ENCODE data around the gene TBC1D10B. TPM values are rescaled to one million over a fixed set of nuclear protein-coding genes. Genes with fewer than 3 reads are reported as not detected.
"Not testable (repeated sequence)": the region's sequence is repeated elsewhere in the genome, so short reads cannot be mapped to it uniquely, and the experiment has no call there.

Gene TBC1D10B
- total RNA-seq, 2 donors from 2014 or later = 27.4 to 28.8 TPM

DNA sequence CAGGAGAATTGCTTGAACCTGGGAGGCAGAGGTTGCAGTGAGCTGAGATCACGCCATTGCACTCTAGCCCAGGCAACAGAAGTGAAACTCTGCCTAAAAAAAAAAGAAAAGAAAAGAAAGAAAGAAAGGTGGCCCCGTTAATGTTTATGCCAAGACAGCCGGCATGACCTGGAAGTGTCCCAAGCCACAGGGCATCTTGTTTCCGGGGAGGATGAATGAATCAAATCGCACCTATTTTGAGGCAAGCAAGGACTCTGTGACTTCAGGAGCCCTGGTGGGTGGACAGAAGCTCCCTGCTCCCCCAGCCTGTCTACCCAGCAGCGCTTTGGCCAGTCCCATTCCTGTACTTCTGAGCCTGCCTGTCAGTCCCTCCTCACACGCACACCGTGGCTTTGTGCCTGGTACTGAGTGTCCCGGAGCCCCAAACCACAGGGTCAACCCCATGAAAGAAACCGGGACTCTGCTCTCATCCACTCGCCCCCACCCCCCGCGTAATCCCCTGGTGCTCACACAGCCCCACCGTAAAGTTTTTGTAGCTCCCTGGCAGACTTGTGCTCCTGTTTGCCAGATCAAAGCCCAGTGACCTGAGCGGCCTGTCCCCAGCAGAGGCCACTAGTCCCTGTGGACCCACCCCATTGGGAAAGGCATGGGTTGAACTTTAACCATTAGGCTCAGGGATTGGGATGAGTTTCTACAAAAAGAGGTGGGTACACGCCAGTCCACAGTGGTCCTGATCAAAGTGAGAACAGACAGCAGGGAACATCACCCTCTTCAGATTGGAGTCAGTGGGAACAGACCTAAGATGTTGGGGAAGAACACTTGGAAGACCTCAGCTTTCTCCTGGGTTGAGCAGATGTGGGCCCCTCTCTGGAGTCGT is 34.5 kb downstream of the TBC1D10B start:
- DNase-seq (no peak), ATAC-seq (no peak)
- peaks cover 15% of the 10 kb centered on the region for H3K4me1 Mint-ChIP-seq
- no peaks in the 10 kb centered on the region for H3K36me3 Mint-ChIP-seq (ENCODE audit: low read depth)
- H3K4me3 Mint-ChIP-seq = peak overlapping the region; percentile 93
- no peaks in the 10 kb centered on the region for H3K9me3 ChIP-seq (ENCODE audit: control insufficient read depth, low read length, poor library complexity, severe bottlenecking)
- no peaks in the 10 kb centered on the region for H3K27me3 Mint-ChIP-seq
- peak overlapping the region; percentile 82 for H3K27ac Mint-ChIP-seq

DNA sequence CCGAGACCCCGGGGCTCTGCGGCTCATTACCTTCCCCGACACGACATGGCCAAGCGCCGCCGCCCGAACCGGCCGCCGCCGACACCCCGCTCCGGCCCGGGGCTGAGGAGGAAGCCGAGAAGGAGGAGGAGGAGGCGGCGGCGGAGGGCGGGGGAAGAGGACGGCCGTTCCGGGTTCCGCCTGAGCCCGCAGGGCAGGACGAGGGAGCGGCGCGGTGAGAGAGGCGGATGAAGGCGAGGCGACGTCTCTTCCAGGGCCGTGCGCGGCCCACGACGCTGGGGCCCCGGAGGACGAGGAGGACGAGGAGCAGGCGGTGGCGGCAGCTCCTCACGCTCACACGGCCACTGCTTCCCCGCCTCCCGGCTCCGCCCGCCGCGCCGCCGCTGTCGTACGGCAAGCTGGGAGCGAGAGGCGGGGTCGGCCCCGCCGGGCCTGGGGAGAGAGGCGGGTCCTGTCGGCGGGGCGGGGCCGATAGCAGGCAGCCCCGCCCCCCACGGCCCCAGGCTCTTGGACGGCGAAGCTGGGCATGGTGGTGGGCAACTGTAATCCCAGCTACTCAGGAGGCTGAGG is 35.2 kb downstream of the TBC1D10B start:
- DNase-seq = peak; percentile 64 to 79 (median 79)
- ATAC-seq = peak; percentile 78
- Mint-ChIP-seq H3K27ac (peak overlapping the region; percentile 82), H3K4me3 (peak overlapping the region; percentile 93), H3K4me1 (peaks cover 17% of the 10 kb centered on the region)
- not testable (repeated sequence) for H3K9me3 ChIP-seq (ENCODE audit: control insufficient read depth, low read length, poor library complexity, severe bottlenecking); H3K27me3 Mint-ChIP-seq; H3K36me3 Mint-ChIP-seq (ENCODE audit: low read depth)

DNA sequence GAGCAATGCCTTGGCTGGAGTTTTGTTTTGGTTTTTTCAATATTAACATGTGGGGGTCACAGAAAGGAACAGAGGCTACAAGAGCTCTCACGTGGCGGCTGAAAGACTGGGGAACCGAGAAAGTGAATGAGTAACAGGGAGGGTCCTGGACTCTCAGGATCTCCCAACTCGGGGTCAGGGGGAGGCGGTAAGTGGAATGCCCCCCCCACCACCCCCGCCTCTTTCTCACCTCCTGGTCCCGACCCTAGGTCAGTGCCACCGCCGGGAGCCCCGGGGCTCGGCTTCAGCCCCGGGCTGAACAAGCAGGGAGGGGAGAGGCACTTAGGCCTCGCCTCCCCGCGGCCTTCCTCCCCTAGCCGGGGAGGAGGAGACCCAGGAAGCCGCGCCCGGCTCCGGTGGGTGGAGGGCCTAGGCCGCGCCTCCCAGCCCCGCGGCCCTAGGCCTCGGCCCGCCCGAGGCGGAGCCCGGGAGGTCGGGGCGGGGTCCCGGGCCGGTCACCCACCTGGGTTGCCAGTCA is 35.8 kb downstream of the TBC1D10B start:
- ATAC-seq = peak; percentile 90
- not testable (repeated sequence) for H3K9me3 ChIP-seq (ENCODE audit: control insufficient read depth, low read length, poor library complexity, severe bottlenecking); H3K36me3 Mint-ChIP-seq (ENCODE audit: low read depth); H3K27me3 Mint-ChIP-seq
- DNase-seq = peak; percentile 79 to 82 (median 81)
- H3K4me3 Mint-ChIP-seq = peak overlapping the region; percentile 93
- H3K4me1 Mint-ChIP-seq = peaks cover 15% of the 10 kb centered on the region
- H3K27ac Mint-ChIP-seq = peak overlapping the region; percentile 59

DNA sequence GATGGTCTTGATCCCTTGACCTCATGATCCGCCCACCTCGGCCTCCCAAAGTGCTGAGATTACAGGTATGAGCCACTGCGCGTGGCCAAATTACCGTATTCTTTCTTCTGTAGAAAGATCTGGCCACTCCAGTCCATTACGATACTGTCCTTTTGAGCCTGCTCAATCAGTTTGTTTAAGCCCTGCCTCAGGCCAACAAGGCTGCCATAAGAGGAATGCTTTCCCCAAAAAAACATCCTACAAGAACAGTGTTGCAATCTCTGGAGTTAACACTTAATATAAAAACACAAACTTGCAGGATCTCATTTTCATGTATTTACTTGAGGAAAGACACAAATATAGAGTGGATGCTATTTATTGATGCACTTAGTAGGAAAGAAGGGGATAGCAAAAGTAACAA is 46.1 kb downstream of the TBC1D10B start:
- H3K4me1 Mint-ChIP-seq = peaks cover 12% of the 10 kb centered on the region
- not testable (repeated sequence) for H3K27me3 Mint-ChIP-seq; H3K27ac Mint-ChIP-seq; H3K9me3 ChIP-seq (ENCODE audit: control insufficient read depth, low read length, poor library complexity, severe bottlenecking); H3K36me3 Mint-ChIP-seq (ENCODE audit: low read depth); DNase-seq; ATAC-seq
- H3K4me3 Mint-ChIP-seq = peak overlapping the region; percentile 28

DNA sequence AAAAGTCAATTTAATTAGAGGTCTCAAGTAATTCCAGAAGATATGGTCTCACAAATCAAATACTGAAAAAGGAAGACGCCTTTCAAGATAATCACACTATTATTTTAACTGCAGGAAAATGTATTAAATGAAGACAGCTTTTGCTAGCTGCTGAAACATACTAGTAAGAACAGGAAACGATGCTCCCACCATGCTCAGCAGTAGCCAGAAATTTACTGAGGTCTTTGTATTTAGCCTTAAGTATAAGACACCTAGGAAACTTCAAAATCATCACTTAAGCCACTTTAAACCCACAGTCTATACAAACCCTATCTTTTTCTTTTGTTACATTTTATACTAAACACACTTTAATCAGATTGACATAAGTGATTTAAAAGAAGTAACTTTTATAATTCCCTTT is 51.6 kb downstream of the TBC1D10B start:
- not testable (repeated sequence) for H3K9me3 ChIP-seq (ENCODE audit: control insufficient read depth, low read length, poor library complexity, severe bottlenecking); H3K4me3 Mint-ChIP-seq; DNase-seq; H3K27me3 Mint-ChIP-seq; H3K36me3 Mint-ChIP-seq (ENCODE audit: low read depth); H3K27ac Mint-ChIP-seq; ATAC-seq
- peaks cover 17% of the 10 kb centered on the region for H3K4me1 Mint-ChIP-seq

DNA sequence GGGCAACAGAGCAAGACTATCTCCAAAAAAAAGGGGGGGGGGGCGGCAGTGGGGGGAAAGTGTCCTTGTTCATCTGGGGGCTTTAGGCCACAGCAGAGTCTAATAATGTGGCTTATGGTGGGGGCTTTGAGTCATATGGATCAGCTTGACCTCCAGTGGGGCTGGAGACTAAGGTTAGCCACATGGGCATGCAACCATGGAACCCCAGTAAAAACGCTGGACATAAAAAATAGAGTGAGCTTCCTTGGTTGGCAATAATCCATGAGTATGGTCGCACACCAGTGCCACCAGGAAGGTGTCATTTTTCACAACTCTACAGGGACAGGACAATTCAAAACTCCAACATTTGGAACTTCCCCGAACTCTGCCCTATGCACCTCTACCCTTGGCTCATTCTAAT is 59.4 kb downstream of the TBC1D10B start:
- DNase-seq = not testable (repeated sequence)

DNA sequence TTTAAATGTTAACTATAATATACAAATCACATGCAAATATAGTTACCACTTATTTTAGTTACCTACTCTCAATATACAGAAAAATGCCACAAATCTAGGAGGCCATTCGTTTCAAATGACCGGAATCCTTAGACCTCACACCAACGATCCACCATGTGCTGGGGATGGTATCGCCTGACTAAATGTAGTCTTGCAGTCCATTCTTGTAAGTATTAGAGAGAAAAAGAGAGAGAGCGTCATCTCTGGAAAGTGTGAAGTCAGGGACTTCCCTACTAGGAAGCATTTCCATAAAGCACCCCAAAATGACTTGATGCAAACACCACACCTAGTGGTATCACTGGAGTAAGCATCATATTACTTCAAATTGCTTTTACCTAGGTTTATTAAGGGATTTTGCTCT is 61.0 kb downstream of the TBC1D10B start:
- DNase-seq; H3K27ac Mint-ChIP-seq; H3K27me3 Mint-ChIP-seq; ATAC-seq; H3K4me3 Mint-ChIP-seq; H3K36me3 Mint-ChIP-seq (ENCODE audit: low read depth); H3K9me3 ChIP-seq (ENCODE audit: control insufficient read depth, low read length, poor library complexity, severe bottlenecking): not testable (repeated sequence)
- H3K4me1 Mint-ChIP-seq = peaks cover 10% of the 10 kb centered on the region

More for the DNA sequence above, 59.4 kb downstream of the TBC1D10B start:
- H3K36me3 Mint-ChIP-seq (ENCODE audit: low read depth); H3K27ac Mint-ChIP-seq; ATAC-seq; H3K27me3 Mint-ChIP-seq; H3K4me3 Mint-ChIP-seq; H3K9me3 ChIP-seq (ENCODE audit: control insufficient read depth, low read length, poor library complexity, severe bottlenecking): not testable (repeated sequence)
- H3K4me1 Mint-ChIP-seq = peaks cover 19% of the 10 kb centered on the region

Other genes with a start within 250 kb of the TBC1D10B start
- 10 to 100 TPM; 76.5 to 77.6 TPM for gene MAPK3, start 247.3 kb downstream of the TBC1D10B start, total RNA-seq
- 100 to 1,000 TPM; 665 to 718 TPM for gene CORO1A, start 186.9 kb downstream of the TBC1D10B start, total RNA-seq
- 10 to 100 TPM; 60.7 to 78.7 TPM for gene BOLA2B, start 176.8 kb downstream of the TBC1D10B start, total RNA-seq
- gene SLX1A, start 176.6 kb downstream of the TBC1D10B start, total RNA-seq = 10 to 100 TPM; 43.0 to 47.8 TPM
- 10 to 100 TPM; 28.8 to 30.0 TPM for gene SULT1A3, start 171.2 kb downstream of the TBC1D10B start, total RNA-seq
- gene NPIPB13, start 122.0 kb downstream of the TBC1D10B start, total RNA-seq = 10 to 100 TPM; 17.4 to 30.3 TPM
- 10 to 100 TPM; 35.5 to 44.8 TPM for gene CD2BP2, start 15.2 kb downstream of the TBC1D10B start, total RNA-seq
- gene MYL11, start 4.3 kb upstream of the TBC1D10B start, total RNA-seq = 1 to 10 TPM in 1 of 2 donors, not detected in 1; 1.8 TPM
- gene SEPTIN1, start 12.1 kb upstream of the TBC1D10B start, total RNA-seq = 100 to 1,000 TPM; 192 to 220 TPM
- gene ZNF48, start 24.9 kb upstream of the TBC1D10B start, total RNA-seq = 1 to 10 TPM; 6.2 to 6.7 TPM
- 1 to 10 TPM; 1.4 to 1.5 TPM for gene ZNF771, start 37.1 kb upstream of the TBC1D10B start, total RNA-seq
- gene DCTPP1, start 59.5 kb upstream of the TBC1D10B start, total RNA-seq = 10 to 100 TPM; 17.4 to 19.2 TPM
- 10 to 100 TPM; 18.3 to 21.4 TPM for gene SEPHS2, start 75.4 kb upstream of the TBC1D10B start, total RNA-seq
- 100 to 1,000 TPM; 322 to 338 TPM for gene ITGAL, start 102.2 kb upstream of the TBC1D10B start, total RNA-seq
- gene ZNF768, start 156.1 kb upstream of the TBC1D10B start, total RNA-seq = 1 to 10 TPM; 5.1 to 5.3 TPM
- 1 to 10 TPM; 7.6 TPM for gene ZNF747, start 164.4 kb upstream of the TBC1D10B start, total RNA-seq
- 10 to 100 TPM; 19.5 to 21.4 TPM for gene ZNF764, start 187.9 kb upstream of the TBC1D10B start, total RNA-seq
- 10 to 100 TPM; 11.4 to 14.0 TPM for gene ZNF688, start 201.2 kb upstream of the TBC1D10B start, total RNA-seq
- 10 to 100 TPM in 1 of 2 donors, 1 to 10 TPM in 1; 8.5 to 11.7 TPM for gene ZNF785, start 215.2 kb upstream of the TBC1D10B start, total RNA-seq
- 10 to 100 TPM in 1 of 2 donors, 1 to 10 TPM in 1; 8.3 to 14.4 TPM for gene ZNF689, start 239.9 kb upstream of the TBC1D10B start, total RNA-seq